ENCODE measurements around the gene GSTA5. TPM values are rescaled to one million over a fixed set of nuclear protein-coding genes. Genes with fewer than 3 reads are reported as not detected.

Gene GSTA5
- not detected in 2 replicates for total RNA-seq

DNA sequence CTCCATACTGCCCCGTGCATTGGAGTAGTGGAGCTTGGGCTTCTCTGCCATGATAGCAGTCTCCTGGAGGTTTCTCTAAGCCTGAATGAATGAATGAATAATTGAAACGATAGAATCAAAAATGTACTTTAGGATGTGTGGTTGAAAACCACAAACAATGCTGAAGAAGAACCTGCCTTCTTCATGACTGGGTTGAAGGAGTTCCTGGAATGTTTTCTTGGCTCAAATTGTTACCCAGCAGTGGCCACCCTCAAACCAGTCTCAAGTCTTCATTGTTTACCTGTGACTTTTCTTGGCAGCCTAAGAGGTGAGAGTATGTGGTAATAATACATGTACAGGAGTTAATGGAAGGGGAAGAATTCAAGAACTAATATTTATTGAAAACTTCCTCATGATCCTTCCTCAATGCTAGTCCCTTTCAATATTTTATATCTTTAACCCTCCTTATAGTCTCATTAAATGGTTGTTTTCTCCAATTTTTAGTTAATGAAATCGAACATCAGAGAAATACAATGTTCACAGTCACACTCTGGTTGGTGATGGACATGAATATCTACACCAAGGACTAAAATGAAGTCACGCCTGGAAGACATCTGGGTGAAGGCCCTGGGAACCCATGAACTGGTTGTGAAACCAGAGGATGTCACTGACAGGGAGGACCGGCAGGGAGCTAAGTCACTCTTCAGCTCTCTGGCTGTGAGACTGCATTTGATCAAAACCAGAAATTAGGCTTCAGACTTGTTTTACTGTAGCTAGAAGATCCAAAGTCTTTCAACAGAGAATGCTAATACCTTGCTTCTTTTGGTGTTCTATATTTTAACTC is at the start of gene GSTA5:
GSTA5 (minus strand) TSS at position 51 of the 823 bp plus-strand sequence.

GRCh38 chr6:52803668-52804255 is 36.9 kb downstream of the GSTA5 start, which contains the start of gene GSTA1:
Gene GSTA1, minus strand, starts transcription at chr6:52803816. Its CDS starts 4,549 bp downstream, at chr6:52799267.

Other genes starting within 250 kb of the GSTA5 start
- gene TMEM14A, start 169.7 kb downstream of the GSTA5 start, total RNA-seq: 18.5 and 24.8 TPM in 2 replicates
- gene GSTA2, start 77.3 kb downstream of the GSTA5 start, total RNA-seq: not detected in 2 replicates
- gene GSTA1, start 37.0 kb downstream of the GSTA5 start, total RNA-seq: not detected in 2 replicates
- not detected in 2 replicates for gene GSTA3, start 68.9 kb upstream of the GSTA5 start, total RNA-seq
- 13.4 and 29.3 TPM in 2 replicates for gene GSTA4, start 154.5 kb upstream of the GSTA5 start, total RNA-seq
- gene CILK1, start 221.0 kb upstream of the GSTA5 start, total RNA-seq: 5.9 and 8.2 TPM in 2 replicates
- 24.1 and 28.4 TPM in 2 replicates for gene FBXO9, start 224.6 kb upstream of the GSTA5 start, total RNA-seq

Measured in mesangial cell (primary cell).